Measurements from ENCODE around the gene COL26A1.

The COL26A1 gene

DNA sequence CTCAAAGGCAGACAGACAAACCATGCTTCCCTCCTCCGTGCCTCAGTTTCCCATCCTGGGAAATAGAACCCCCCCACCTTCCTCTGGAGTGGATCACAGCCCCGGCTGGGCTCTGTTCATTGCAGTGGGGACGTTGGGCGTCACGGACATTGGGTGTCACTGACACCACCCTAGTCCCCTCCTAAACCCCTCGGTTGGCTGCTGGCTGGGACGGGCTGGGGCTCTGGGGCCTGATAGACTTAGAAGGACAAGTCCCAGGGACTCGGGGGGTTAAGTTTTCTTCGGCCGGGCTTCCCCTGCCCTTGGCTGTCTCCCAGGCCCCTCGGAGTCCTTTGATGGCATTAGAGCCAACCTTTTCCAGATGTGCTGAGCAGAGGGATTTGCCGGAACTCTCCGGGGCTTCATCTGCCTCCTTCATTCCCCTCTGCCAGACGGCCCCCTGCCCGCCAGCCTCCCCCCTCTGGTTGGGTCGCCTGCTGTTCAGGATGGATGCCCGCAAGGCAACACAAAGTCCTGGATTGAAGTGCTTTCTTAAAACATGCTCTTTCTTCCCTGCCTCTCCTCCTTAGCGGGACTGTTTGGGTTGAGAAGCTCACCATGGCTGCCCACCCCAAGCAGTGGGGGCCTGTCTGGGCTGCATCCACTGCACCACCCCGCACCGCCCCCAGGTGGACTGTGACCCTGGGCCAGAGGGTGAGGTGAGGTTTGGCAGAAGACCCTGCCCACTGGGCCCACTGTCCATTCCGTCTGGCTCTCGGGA, 73.0 kb downstream of the COL26A1 start:
- TF ChIP-seq ZNF274 (IDR thresholded peaks at IDR 0.05; ENCODE audit: low read depth, low read length): no peak
- H3K4me3 ChIP-seq (ENCODE audit: low read length): no peak overlapping the region

DNA sequence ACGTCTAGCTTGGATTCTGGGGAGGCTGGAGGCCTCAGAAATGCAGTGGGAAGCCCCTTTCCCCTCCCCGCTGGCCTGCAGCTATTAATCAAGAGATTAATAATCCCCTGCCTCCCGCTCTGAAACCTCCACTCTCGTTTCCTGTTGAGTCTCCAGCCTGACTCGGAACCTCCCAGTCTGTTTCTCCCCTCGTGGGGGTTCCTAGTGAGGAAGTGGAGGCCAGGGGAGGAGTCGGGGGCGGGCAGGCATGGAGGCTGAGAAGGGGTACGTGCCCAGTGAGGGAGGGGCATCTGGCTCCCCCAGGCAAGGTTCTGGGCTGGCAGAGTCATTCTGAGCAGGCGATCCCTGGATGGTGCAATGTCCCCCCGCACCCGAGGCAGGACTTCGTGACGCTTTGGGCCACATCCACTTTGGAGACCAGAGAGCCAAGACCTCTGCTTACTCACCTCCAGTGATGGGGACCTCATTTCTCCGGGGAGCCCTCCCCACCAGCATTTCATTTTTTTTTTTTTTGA, 73.6 kb downstream of the COL26A1 start:
- no peak for TF ChIP-seq ZNF274 (IDR thresholded peaks at IDR 0.05; ENCODE audit: low read depth, low read length)
- no peak overlapping the region for H3K4me3 ChIP-seq (ENCODE audit: low read length)

DNA sequence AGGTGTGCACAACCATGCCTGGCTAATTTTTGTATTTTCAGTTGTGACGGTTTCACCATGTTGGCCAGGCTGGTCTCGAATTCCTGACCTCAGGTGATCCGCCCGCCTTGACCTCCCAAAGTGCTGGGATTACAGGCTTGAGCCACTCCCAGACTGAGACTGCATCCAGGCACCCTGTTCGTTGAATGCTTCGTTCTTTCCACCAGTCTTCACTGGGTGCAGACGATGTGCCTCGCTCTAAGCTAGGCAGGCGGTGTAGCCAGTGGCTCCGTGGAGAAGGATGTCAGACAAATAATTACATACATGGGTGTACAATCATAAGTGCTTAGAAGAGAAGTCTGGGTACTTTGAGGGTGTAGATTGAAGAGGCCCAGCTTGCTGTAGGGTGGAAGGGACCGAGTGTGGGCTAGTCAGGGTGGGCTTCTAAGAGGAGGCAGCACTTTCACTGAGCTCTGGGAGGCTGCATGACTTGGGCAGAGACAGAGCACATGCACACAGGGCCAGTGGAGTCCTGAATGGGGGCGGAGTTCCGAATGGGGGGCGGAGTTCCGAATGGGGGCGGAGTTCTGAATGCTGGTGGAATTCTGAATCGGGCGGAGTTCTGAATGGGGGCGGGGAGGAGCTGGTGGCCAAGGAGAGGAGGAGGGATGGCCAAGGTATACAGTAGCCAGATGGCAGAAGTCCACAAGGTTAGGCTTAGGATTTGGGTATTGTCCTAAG, 74.3 kb downstream of the COL26A1 start:
- TF ChIP-seq ZNF274 (IDR thresholded peaks at IDR 0.05; ENCODE audit: low read depth, low read length): no peak
- H3K4me3 ChIP-seq (ENCODE audit: low read length): no peak overlapping the region

DNA sequence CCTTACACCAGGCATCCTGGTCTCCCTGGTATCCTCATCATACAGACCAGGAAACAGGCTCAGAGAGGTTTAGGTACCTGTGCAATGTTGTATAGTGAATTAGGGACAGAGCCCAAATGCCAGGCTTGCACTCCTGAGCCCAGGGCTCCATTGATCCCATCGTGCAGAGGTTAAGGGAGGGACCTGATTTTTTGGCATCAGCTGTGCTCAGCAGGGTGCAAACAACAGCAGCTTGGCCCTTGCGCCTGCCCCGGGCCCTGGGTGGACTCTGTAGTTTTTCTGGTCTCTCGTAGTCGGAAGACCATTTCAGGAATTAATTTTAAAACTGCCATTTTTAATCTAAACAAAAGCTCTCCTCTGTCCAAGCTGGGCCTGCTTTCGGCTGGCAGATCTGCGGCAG, 79.2 kb downstream of the COL26A1 start:
- no peak overlapping the region for H3K4me3 ChIP-seq (ENCODE audit: low read length)
- no peak for TF ChIP-seq ZNF274 (IDR thresholded peaks at IDR 0.05; ENCODE audit: low read depth, low read length)

DNA sequence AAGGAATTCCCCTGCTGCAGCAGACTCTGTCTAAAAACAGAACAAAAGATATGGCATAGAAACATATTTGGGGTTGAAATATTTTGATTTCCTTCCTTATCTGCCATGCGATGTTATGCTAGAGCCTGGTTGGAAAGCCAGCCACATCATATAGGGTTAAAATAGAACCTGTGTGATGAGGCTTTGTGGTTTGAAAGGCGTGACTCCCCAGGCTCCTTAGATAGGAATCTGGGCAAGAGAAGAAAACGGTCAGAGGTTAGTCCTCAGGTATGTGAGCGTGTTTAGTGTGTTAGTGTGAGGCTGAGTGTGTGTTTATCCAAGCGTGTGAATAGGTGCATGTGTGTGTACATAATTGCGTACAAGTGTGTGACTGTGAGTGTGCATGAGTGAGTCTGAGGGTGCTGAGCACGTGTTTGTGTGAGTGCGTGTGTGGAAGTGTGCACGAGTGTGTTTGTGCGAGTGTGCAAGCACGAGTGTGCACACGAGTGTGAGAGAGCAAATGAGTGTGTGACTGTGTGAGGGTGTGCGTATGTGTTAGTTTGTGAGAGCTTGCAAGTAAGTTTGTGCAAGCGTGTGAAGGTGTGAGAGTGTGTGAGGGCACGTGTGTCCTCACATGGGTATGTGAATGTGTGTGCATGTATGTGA, 79.9 kb downstream of the COL26A1 start:
- H3K4me3 ChIP-seq (ENCODE audit: low read length): no peak overlapping the region
- no peak for TF ChIP-seq ZNF274 (IDR thresholded peaks at IDR 0.05; ENCODE audit: low read depth, low read length)

DNA sequence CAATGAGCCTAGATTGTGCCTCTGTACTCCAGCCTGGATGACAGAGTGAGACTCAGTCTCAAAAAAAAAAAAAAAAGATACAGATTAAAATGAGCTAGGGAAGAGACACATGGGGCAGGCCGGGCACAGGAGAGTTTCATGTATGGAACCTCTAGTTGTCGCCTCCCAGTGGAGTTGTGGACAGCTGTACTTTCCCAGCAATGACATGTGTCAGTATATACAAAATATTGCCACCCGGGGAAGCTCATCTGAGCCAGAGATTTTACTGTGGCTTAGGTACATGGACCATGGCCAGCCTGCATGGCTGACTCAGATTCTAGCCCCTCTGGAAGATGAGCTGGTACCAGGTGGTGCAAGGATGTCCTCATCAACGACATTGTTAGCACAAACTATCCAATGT, 87.4 kb downstream of the COL26A1 start:
- TF ChIP-seq ZNF274 (IDR thresholded peaks at IDR 0.05; ENCODE audit: low read depth, low read length): no peak
- no peak overlapping the region for H3K4me3 ChIP-seq (ENCODE audit: low read length)

DNA sequence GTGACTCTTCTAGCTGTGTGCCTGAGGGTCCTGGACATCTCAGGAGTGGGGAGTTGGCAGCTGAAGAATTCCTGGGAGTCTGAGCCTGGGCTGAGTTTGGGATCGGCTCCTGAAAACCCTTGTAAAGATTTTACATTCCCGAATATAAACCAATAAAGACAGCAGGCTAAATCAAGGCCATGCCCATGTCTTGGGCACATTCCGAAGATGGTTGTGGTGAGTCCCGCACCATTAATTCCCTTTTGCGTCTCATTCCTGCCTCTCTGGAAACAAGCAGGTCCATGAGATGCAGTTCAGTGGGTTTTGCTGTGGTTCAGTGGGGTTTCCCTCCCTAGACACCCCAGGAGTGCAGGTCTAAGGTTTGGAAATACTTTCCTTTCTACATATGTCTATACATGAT, 90.9 kb downstream of the COL26A1 start:
- TF ChIP-seq ZNF274 (IDR thresholded peaks at IDR 0.05; ENCODE audit: low read depth, low read length): no peak

DNA sequence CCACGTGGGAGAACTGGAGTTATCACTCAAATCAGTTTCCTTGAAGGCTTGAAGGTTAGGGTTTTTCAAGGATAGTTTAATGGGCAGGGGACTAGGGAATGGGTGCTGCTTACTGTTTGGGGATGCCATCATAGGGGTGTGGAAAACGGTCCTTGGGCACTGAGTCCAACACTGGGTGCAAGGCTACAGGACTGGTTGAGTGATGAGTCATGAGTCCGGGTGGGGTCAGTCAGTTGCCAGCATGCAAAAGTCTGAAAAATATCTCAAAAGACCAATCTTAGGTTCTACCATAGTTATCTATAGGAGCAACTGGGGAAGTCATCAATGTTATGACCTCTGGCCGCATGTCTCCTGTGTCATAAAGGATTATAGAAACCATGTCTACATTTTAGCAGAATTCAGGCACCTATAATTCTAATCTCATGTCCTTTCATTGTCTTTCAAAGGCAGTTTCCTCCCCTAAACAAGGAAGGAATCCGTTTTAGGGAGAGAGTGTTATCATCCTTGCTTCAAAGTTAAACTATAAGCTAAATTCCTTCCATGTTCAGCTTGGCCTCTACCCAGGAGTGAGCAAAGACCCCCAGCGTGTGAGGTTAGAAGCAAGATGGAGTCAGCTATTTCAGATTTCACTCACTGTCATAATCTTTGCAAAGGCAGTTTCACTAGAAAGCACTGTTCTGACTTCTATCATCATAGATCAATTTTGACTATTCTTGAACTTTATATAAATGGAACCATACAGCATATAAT, 94.5 kb downstream of the COL26A1 start:
- TF ChIP-seq ZNF274 (IDR thresholded peaks at IDR 0.05; ENCODE audit: low read depth, low read length): no peak
- no peak overlapping the region for H3K4me3 ChIP-seq (ENCODE audit: low read length)

More for the DNA sequence above, 90.9 kb downstream of the COL26A1 start:
- no peak overlapping the region for H3K4me3 ChIP-seq (ENCODE audit: low read length)

DNA sequence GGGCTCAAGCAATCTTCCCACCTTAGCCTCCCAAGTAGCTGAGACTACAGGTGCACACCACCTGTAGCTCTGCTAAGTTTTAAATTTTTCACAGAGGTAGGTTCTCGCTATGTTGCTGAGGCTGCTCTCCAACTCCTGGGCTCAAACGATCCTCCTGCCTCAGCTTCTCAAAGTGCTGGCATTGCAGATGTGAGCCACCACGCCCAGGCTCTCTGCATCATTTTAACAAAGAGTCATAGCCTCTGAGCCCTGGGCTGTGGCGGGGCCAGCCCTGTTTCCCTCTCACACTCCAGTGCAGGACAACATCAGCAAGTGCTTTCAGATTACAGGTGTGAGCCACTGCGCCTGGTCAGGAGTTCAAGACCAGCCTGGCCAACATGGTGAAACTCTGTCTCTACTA, 102.5 kb downstream of the COL26A1 start:
- H3K4me3 ChIP-seq (ENCODE audit: low read length): no peak overlapping the region
- TF ChIP-seq ZNF274 (IDR thresholded peaks at IDR 0.05; ENCODE audit: low read depth, low read length): no peak

DNA sequence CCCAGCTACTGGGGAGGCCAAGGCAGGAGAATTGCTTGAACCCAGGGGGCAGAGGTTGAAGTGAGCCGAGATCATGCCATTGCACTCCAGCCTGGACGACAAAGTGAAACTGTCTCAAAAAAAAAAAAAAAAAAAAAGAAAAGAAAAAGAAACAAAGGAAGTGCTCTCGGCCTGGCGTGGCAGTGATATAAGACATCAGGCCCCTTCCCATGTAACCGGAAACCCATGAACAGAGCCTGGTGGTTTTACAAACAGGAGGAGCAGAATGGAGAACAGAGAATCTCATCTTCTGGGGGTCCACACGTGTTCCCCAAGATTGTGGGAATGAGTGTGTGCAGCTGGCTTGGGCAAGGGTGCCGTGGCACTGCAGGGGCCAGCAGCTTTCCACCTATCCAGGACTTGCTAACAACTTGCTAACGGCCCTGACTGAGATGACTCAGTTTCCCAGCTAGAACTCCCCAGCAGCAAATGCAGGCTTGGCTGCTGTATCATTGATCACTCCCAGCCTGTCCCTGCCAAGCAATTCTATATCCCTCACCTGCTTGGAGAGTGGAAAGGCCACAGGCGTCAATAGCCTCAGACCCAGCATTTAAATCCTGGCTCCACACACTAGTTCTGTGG, 103.0 kb downstream of the COL26A1 start:
- H3K4me3 ChIP-seq (ENCODE audit: low read length): no peak overlapping the region
- no peak for TF ChIP-seq ZNF274 (IDR thresholded peaks at IDR 0.05; ENCODE audit: low read depth, low read length)

DNA sequence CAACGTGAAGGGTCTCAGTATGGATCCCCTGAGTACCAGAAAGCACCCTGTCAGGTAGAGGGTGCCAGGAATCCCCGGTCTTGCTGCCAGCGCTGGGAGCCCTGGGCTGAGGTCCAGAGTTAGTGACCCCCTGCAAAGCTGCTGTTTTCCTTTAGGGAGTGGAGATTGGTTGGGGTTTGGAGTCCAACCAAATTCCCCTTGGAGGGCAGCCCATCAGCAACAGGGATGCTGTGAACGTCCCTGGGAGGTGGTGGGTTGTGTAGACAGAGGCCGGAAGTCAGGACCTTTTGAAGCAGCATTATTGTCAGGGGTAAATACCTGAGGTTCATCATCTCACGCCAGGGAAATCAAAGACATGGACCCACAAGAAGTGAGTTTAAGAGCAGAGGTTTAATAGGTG, 104.2 kb downstream of the COL26A1 start:
- H3K4me3 ChIP-seq (ENCODE audit: low read length): no peak overlapping the region
- no peak for TF ChIP-seq ZNF274 (IDR thresholded peaks at IDR 0.05; ENCODE audit: low read depth, low read length)

DNA sequence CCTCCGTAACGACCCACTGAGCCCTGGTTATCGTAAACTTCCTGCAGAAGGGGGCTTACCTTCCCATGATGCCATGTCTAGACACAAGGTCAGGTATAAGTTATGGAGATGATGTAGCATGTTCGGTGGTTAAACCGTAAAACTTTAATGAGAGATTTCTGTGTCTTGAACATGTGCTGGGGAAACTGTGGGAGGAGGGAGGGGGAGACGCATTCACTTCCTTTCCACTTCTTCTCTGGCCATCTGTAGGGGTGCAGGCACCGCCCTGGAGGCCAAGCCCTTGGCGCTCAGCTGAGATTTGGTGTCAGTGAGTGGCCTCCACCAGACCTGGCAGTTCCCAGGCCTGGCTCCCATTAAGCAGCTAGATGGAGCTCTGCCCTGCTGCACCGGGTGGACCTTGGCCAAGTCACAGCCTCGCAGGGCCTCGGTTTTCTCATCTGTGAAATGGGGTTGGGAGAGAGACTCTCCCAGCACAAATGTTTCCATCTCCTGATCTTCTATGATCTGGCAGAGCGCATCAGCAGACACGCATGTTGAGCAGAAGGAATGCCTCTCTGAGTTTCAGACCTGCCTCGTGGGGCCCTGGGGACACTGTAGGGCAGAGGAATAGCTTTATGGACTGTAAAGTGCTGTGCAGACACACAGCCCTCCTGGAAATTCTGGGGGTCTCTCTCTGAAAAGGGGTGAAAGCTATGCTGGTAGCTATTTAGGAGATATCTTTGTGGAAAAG, 106.0 kb downstream of the COL26A1 start:
- no peak for TF ChIP-seq ZNF274 (IDR thresholded peaks at IDR 0.05; ENCODE audit: low read depth, low read length)
- no peak overlapping the region for H3K4me3 ChIP-seq (ENCODE audit: low read length)
